Measurements from ENCODE around the gene PPIG.
"Not testable (repeated sequence)": the region's sequence is repeated elsewhere in the genome, so short reads cannot be mapped to it uniquely, and the experiment has no call there.

PPIG gene

DNA sequence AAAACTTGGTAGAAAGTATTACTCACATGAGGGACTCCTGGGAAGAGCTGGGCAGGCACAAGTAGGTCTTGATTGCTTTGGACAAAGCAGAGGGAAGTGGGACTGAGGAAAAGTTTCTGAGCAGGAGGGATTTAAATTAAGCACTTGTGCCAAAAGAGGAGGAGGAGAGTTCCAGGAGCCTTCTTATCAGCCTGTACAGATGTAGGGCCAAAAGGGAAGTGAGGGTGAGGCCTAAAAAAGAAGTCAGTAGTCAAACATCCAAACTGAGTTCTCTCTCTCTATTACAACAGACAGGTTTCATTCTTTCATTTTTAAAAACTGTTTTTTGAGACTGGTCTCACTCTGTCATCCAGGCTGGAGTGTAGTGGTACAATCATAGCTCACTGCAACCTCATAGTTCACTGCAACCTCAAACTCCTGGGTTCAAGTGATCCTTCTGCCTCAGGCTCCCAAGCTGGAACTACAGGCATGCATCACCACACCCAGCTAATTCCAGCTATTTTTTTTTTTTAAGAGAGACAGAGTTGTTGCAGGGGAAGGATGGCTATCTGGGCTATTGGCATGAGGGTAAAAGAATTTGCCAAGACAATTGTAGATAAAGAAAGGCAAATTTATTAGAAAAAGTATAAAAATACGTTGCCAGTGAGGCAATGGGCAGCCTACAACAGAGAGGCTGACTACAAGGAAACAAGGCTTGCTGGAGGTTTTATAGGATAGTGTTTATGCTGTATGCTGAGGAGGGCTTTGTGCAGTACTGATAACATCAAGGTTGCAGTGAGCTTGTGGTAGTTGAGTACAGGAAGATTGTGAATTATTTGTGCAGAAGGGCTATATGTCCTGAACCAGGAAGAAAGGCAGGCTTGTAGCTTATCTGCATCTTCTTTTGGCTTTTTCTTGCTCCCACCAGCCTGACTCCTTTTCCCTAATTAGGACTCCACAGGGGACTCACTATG, 81.1 kb downstream of the PPIG start:
- no peak for DNase-seq

- DNase-seq = no peak
Observed at GRCh38 chr2:169667583-169667982, 83.4 kb downstream of the PPIG start.

- DNase-seq = no peak
Observed at GRCh38 chr2:169670215-169670651, 86.1 kb downstream of the PPIG start.

- DNase-seq = no peak
Observed at GRCh38 chr2:169670937-169671336, 86.8 kb downstream of the PPIG start.

DNA sequence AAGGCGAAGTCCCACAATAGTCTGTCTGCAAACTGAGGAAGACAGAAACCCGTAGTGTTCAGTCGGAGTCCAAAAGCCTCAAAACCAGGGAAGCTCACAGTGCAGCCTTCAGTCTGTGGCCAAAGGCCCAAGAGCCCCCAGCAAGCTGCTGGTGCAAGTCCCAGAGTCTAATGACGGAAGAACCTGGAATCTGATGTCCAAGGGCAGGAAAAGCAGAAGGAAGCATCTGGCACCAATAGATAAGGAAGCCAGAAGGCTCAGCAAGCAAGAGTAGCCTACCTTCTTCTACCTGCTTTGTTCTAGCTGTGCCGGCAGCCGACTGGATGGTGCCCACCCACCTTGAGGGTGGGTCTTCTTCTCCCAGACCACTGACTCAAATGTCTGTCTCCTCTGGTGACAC, 88.3 kb downstream of the PPIG start:
- no peak for DNase-seq

- no peak for DNase-seq
Observed at GRCh38 chr2:169673106-169673505, 89.0 kb downstream of the PPIG start.

DNA sequence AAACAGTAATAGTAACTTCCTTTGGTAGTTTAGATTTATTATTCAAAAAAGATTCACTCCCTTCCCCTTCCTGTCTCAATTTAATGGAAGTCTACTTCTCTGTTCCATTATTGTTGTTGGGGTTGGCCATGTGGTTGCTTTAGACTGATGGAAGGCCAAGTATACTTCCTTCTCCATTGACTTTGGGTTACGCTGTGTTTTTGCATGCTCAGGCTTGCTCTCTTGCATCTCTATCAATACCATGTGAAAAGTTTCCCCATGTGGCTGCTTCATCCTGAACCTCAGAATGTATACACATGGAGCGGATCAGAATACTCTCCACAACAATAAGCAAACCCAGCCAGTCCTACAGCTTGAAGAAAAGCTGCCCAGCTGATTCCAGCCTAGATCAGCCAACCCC, 89.8 kb downstream of the PPIG start:
- DNase-seq = no peak

DNA sequence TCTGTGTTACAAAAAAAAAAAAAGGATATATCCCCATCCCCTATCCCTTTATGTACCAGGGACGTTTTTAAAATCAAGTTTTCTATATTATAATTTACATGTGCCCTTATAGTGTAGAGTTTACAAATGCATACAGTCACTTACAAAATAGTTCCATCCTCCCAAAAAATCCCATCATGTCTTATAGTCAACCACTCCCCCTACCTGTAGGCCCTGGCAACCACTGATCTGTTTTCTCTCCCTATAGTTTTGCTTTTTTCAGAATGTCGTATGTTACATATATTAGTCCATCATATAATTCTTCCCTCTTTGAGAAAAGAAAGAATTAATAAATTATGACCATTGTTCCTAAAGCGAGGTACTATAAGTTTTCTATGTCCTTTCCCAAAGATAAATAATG, 92.2 kb downstream of the PPIG start:
- DNase-seq = peak; percentile 2

- no peak for DNase-seq
Observed at GRCh38 chr2:169676850-169677249, 92.7 kb downstream of the PPIG start.

DNA sequence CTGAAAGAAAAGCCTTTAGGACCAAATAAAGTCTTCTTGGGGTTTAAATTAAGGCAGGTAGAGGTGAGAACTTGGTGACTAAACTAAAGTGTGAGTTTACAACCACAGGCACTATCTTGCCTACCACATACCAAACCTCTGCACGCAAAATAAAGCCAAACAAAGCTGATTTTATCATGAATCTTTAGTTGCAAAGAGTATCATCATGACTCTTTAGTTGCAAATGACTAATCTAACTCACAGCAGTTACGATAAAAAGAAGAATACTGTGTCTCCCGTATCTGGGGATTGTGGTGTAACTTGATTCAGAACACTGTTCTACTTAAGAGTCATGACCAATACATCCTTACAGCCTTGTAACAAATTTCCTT, 98.9 kb downstream of the PPIG start:
- DNase-seq = no peak

DNA sequence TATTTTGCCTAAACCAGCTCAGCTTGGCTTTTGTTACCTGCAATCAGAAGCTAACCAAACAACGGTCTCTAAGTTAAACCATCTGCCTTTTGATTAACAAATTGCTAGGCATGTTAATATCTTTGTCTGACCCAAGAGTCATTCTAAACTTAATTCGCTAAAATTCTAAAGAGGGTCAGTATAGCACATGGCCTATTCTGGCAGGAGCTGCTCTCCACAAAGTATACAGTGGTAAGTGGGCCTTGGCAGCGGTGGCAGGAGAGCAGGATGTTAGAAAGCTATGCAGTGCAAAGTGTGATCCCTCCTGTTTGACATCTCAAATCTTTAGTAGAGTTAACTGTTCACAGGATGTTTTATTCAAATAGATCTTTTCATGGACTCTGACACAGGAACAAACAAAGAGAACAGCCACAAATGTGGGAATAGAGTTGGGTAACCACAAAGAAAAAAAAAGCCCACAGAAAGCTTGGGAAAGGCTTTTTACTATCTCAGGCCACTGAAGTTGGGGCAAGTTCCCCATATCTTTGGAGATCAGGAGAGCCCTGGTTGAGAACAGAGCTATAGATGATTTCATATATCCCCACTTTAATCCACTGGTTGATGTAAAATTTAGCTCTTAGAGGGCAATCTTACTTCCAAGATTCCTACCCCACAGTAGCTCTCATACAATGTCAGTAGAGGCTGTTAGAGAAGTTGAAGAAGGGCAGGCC, 99.4 kb downstream of the PPIG start:
- no peak for DNase-seq

- no peak for DNase-seq
Observed at GRCh38 chr2:169684135-169684565, 100.0 kb downstream of the PPIG start.

GRCh38 chr2:169684712-169685111, 100.6 kb downstream of the PPIG start:
- not testable (repeated sequence) for DNase-seq

DNA sequence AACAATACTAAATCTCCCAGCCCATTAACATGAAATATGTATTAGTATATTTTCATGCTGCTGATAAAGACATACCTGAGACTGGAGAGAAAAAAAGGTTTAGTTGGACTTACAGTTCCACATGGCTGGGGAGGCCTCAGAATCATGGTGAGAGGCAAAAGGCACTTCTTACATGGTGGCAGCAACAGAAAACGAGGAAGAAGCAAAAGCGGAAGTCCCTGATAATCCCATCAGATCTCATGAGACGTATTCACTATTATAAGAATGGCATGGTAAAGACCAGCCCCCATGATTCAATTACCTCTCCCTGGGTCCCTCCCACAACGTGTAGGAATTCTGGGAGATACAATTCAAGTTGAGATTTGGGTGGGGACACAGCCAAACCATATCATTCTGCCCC, 102.7 kb downstream of the PPIG start:
- not testable (repeated sequence) for DNase-seq

GRCh38 chr2:169687943-169688342, 103.8 kb downstream of the PPIG start:
- not testable (repeated sequence) for DNase-seq

DNA sequence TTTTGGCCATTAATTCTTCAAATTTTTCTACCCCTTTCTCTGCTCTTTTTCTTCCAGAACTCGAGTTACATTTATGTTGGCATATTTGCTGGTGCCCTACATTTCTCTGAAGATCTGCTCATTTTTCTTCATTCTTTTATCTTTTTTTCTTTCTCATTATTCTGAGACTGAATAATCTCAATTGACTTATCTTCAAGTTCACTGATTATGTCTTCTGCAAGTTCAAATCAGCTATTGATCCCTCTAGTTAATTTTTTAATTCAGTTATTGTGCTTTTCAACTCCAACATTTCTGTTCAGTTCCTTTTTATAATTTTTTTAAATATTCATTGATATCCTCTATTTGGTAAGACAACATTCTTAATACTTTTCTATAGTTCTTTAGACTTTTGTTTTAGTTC, 106.8 kb downstream of the PPIG start:
- no peak for DNase-seq
